Stimulated activated CD4-positive, alpha-beta T cell treated with anti-CD3 and anti-CD28 coated beads, Interleukin-4, amount 100 ng/mL, for 24 hours (primary cell): ENCODE data around the gene ARV1.
"Not testable (repeated sequence)": the region's sequence is repeated elsewhere in the genome, so short reads cannot be mapped to it uniquely, and the experiment has no call there.

Experiments used
- DNase-seq: peaks from one replicate; pipeline ENCODE4 v3.0.0-alpha.2; 2020

ARV1 gene

DNA sequence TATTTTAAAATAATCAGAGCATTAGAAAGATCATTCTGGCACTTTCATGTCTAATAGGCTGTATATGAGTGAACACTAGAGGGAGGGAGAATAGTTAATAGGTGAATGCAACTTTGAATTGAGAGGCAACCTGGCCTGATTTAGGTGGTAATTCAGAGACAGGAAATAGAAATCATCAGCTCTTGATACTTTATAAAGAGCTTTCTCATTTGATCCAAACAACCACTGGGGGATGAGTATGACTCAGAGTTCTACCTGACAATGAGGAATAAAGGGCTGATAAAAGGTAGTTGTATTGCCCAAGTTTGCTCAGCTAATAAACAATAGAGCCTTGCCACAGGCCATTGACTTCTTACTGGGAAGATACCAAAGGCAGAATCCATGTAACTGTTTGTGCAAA is 66.4 kb downstream of the ARV1 start:
- DNase-seq = no peak

DNA sequence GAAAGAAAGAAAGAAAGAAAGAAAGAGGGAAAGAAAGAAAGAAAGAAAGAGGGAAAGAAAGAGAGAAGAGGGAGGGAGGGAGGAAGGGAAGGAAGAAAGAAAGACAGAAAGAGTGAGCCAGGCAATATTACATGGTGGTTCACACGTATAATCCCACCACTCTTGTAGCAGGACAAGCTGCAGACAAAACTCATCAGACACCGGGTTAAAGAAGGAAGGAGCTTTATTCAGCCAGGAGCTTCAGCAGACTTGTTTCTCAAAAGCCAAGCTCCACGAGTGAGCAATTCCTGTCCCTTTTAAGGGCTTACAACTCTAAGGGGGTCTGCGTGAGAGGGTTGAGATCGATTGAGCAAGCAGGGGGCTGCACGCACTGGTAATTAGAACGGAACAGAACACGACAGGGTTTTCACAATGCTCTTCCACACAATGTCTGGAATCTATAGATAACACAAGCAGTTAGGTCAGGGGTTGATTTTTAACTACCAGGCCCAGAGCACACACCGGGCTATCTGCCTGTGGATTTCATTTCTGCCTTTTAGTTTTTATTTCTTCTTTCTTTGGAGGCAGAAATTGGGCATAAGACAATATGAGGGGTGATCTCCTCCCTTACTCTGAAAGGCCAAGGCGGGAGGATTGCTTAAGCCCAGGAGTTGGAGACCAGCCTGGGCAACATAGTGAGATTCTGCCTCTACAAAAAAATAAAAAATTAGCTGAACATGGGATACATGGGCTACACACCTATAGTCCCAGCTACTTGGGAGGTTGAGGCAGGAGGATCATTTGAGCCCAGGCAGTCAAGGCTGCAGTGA is 67.2 kb downstream of the ARV1 start:
- DNase-seq = not testable (repeated sequence)

DNA sequence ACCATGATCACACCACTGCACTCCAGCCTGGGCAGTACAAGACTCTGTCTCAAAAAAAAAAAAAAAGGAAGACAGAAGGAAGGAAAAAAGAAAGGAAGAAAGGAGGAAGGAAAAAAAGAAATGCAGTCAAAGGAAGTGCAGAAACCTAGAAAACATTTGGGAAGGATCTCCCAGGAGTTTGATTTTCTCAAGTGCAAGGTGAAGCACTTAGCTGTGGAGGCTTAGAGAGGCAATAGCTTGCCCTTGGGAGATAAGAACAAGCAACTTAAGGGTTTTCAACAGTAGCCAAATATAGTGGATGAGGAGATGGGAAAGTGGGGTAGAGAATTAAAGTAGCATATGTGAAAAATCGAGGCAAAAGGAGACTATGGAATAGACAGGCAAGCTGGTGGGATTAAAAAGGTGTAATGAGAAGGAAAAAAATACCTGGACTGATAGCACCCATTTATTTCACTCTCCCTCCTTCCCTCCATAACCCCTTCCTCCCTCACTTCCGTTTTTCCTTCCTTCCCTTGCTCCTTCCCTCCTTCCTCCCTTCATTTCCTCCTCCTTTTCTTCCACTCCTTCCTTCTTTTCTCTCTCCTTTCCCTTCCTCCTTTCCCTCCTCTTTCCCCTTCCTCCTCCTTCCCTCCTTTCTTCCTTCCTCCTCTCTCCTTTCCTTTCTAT is 68.0 kb downstream of the ARV1 start:
- DNase-seq = no peak

DNA sequence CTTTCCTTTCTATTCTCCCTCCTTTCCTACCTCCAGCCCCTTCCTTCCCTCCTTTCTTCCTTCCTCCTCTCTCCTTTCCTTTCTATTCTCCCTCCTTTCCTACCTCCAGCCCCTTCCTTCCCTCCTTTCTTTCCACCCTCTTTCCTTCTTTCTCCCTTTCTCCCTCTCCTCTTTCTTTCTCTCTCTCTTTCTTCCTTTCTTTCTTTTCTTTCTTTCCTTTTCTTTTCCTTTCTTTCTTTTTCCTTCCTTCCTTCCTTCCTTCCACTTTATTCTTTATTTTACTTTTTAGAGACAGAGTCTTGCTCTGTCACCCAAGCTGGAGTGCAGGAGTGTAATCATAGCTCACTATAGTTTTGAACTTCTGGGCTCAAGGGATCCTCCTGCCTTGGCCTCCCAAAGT is 68.6 kb downstream of the ARV1 start:
- not testable (repeated sequence) for DNase-seq

DNA sequence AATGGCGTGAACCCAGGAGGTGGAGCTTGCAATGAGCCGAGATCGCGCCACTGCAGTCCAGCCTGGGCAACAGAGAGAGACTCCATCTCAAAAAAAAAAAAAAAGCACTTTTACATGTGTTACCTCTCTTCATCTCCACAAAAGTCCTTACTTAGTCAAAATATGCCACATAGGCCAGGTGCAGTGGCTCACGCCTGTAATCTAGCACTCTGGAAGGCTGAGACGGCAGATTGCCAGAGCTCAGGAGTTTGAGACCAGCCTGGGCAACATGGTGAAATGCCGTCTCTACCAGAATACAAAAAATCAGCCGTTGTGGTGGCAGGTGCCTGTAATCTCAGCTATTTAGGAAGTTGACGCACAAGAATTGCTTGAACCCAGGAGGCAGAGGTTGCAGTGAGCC is 69.5 kb downstream of the ARV1 start:
- not testable (repeated sequence) for DNase-seq

DNA sequence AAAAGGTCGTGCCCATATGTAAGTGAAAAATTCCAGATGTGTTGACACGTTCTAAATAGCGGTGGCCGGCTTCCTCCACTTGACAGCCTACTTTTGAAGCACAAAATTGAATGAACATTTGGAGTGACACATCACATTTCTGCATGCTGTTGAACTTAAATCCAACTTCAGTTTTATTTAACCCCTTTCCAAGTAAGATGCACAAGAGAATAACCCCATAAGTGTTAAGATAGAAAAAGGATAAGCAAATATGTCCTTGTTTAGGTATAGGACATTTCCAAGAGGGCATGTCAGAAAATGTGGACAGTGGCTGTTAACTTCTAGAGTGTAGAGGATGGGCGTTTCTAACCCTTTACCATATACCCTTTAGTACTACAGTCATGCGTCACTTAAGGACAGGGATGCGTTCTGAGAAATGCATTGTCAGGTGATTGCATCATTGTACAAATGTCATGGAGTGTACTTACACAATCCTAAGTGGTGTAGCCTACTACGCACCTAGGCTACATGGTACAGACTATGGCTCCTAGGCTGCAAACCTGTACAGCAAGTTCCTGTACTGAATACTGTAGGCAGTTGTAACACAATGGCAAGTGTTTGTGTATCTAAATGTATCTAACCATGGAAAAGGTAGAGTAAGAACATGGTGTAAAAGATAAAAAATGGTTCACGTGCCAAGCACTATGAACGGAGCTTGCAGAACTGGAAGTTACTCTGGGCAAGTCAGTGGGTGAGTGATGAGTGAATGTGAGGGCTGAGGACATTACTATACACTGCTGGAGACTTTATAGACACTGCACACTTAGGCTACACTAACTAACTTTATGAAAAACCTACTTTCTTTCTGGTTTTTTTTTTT is 70.5 kb downstream of the ARV1 start:
- DNase-seq = no peak
